GM18909 (cell line): ENCODE data around the gene FETUB.
A peak's percentile ranks its signal among the peaks of the same experiment; 100 is the strongest.

Experiments
- ATAC-seq: cut with Tn5 transposase; IDR thresholded peaks from one replicate; pipeline ENCODE4 v1.9.1; 2021; ENCODE audit warnings: mild to moderate bottlenecking; ENCODE audit not compliant: unreplicated experiment, poor library complexity

Gene FETUB

DNA sequence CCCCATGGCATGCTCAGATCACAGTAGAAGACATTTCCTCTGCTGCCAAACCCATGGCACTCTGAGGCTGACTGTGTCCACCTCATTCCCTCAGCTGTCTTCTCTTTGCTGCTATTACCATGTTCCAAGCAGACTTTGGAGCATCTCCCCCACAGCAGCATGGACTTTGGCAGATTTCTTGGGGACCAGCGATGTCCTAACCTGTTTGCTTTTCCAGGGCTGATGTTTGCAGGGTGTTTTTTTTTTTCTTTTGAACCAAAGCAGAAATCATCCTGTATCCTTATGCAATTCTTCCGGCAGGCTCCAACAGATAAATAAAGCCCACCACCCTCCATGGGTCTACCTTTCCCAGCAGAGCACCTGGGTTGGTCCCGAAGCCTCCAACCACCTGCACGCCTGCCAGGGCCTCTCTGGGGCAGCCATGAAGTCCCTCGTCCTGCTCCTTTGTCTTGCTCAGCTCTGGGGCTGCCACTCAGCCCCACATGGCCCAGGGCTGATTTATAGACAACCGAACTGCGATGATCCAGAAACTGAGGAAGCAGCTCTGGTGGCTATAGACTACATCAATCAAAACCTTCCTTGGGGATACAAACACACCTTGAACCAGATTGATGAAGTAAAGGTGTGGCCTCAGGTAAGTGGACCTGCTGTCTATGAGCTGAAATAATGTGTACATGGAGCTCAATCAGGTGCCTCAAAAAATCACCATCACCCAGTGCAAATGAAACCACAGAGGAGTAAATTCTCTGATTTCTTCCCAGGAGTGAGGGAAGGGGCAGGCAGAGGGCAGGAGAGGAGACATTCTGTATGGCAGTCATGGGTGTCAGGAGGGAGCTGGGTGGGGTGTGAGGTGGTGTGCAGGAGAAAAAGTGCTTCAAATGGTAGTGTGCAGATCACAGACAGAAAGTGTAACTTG, 27.2 kb upstream of the FETUB start, which contains the start of gene AHSG:
Gene AHSG, plus strand, starts transcription at position 340 of the 916 bp plus-strand sequence. Its CDS starts 82 bp downstream, at position 422.
- ATAC-seq: no peak

DNA sequence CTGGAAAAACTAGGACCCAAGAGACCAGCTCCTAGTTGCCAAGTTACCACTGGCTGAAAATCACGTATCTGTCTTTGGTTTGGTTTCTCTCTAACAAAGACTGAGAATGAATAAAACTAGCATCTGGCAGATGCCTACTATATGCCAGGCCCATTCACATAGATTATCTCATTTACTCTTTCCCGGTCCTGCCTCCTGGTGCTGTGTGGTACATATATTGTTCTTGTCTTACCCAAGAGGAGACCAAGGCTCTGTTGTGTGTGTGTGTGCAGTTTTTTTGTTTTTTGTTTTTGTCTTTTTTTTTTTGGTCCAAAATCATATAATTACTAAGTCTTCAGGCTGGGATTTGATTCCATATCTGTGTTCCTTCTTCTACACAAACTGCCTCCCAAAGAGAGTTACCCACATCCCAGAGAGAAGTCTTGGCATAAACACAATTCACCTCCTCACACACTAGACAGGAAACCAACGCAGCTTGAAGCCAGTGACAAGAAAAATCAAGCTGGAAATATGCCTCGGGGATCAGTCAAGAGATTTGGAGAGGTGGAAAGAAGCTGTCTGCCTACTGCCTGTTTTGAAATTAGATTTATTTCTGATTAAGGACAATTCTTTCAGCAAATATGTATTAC, 26.4 kb upstream of the FETUB start:
- ATAC-seq: no peak

DNA sequence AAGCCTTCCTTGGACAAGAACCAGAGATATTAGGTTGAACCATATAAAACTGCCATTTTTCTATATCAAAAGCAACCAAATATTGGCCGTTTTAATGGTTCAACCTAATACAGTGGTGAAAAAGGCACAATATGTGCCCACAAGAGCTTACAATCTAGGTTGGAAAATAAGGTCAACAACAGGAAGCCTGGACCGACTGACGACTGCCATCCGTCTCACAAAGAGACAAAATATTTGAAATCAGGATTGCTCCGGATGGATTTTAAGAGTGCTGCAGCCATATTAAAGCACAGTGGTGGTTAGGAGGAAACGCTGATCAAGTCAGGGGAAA, 26.0 kb upstream of the FETUB start:
- ATAC-seq: no peak

DNA sequence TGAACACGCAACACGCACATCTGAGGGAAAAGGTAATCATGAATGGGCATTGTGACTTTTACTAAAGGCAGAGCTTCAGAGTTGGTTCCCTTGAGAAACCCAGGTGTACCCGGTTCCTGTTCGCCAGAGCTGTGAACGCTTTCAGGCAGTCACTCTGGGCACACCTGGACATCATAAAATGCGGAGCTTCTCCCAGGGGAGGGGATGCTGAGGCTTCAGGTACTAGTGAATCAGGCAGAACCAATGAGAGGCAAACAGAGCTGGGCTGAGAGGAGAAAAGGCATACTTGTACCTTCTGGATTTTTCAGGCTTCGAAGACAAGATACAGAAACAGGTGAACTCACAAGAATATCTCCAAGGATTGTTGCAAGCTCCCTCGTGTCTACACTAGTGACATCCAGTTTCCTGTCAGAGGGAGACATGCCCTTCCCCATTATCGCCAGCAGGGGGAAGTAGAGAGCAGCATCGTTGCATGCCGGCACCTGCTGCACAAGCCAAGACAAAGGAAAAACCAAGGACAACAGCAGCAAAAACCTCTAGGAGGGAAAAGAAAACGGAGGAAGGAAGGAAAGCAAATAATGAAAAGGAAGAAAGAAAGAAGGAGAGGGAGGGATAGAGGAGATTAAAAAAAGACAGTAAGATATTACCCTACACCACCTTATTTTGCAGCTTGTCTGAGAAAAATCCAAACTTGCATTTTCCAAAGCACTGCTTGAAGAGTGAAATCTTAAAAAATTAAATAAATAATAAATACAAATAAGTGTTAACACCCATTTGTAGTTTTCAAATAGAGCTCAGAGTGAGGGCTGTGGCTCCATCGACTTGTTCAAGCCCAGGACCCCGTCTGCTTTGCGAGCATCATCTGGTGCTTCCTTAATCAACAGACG, 25.4 kb upstream of the FETUB start:
- peak; percentile 67 for ATAC-seq

DNA sequence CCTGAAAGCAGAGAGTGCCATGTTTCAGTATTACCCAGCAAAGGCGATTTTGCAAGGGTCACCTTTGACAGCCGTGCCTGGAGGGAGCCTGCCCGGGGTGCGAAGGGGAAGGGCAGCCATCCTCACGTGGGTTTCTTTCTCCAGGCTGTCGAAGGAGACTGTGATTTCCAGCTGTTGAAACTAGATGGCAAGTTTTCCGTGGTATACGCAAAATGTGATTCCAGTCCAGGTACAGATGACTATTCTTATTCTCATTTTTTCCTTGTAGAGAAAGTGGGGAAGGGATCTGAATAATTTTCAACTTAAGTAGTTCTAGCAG, 23.9 kb upstream of the FETUB start:
- ATAC-seq: no peak

DNA sequence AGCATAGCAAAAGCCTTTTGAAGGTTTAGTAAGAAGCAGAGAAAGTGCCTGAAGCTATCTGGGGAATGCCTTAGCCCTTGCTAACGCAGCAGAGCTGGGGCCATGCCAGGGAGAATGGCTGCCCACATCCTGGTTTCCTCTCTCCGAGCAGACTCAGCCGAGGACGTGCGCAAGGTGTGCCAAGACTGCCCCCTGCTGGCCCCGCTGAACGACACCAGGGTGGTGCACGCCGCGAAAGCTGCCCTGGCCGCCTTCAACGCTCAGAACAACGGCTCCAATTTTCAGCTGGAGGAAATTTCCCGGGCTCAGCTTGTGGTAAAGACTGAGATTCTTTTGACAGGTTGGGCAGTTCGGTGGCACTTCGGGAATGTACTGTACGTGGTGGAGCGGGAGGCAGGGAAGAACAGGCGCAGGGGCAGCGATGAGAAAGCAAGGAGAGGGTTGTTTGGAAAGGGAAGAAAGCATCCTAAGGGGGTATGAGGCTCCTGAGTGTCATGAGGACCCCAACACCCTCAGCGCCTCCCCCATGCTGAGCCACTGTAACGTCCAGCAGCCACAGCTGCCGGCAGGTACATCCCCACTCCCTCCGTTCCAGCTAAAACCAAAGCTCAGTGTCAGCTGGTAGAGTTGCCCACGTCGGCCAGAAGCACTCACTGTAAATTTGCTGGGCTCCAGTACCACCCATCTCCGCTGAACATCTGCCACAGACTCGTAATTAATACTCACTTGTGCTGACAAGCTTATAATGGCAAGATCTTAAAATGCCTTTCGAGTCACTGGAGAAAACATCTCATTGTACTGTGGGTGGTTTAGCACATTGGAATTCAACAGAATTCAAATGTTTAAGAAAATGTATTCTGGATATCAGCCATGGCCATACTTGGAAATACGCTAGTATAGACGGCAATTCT, 22.9 kb upstream of the FETUB start:
- ATAC-seq: peak; percentile 86

DNA sequence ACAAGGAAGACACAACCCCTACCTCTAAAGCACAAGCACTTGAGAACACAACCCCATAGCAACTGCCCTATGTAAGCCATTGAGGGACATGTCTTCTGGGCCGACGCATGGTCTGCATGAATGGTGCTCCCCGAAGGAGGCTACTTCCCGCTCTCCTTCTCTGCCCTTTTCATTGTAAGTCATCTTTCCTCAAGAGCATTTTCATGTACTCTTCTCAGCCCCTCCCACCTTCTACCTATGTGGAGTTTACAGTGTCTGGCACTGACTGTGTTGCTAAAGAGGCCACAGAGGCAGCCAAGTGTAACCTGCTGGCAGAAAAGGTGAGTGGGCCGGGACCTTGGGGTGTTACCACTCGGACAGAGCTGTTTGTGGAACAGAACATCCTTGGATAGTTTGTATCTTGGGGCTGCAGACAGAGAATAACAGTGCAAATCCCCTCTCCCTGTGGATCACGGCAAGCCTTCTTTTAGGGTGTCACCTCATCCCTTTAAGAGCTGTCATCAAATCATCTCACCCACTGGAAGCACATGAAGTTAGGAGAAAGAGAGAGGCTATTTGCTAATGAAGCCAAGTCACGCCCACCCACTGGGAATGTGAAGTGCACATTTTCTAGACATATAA, 21.8 kb upstream of the FETUB start:
- ATAC-seq: no peak

DNA sequence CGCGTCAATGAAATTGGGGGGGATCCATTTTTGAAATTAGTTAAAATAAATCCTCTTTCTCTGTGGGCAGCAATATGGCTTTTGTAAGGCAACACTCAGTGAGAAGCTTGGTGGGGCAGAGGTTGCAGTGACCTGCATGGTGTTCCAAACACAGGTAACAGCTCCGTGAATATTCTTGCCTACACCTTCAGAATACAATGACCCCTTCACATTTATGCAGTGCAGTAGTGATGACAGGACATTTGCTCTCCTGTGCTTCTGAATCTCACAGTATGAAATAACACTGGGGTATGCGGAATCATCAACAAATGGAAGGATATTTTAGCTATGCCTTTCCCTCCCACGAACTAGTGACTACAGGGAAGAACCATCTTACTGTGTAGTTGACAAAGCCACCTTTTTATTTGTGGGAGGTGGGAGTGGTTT, 20.4 kb upstream of the FETUB start:
- no peak for ATAC-seq

DNA sequence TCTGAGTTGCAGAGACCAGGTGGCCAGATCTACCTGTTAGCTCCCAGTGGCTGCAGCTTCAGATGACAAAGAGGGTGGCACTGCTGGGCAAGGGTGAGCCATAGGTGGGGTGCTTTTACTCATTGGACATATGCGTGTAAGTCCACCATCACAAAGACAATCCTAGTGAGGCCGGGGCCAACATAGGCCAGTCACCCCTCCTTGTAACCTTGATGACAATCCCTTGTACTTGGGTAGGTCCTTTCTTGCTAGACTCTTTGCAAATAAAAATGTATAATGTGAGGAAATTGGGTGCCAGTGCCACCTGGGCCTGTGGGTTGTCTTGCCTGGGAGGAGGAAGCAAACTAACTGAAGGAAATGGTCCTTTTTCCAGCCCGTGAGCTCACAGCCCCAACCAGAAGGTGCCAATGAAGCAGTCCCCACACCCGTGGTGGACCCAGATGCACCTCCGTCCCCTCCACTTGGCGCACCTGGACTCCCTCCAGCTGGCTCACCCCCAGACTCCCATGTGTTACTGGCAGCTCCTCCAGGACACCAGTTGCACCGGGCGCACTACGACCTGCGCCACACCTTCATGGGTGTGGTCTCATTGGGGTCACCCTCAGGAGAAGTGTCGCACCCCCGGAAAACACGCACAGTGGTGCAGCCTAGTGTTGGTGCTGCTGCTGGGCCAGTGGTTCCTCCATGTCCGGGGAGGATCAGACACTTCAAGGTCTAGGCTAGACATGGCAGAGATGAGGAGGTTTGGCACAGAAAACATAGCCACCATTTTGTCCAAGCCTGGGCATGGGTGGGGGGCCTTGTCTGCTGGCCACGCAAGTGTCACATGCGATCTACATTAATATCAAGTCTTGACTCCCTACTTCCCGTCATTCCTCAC, 19.7 kb upstream of the FETUB start:
- ATAC-seq: no peak

DNA sequence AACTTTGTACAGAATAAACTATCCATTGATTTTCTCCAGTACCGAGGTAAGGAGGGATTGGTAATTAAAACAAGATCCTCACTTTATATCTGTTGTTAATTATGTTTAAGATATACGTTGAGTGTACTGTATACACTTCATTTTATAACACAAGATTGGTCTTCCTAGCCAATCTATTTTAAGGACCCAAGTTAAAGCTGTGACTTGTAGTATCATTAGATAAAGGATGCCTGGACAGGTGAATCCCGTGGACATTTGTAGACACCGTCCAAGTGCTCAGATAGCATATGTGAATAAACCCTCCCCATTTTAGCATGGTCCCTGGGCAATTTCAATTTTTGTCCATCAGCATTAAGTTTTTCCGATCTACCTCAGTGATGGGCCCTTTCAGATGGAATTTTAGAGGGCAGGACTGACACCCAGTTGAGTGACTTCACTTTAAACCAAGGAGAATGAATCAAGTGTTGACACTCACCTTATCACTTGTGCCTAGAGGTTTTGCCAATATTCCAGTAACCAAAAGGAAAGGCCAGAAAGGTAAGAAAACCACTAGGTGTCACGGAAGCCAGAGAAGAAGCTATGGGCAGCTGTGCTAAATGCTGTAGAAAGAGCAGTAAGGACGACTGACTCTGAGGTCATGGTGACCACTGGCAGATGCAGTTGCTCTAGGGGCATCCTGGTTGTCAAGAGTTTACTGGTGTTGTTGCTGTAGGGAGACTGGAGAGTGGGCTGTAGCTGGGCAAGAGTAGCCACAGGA, 18.1 kb upstream of the FETUB start:
- ATAC-seq: no peak

DNA sequence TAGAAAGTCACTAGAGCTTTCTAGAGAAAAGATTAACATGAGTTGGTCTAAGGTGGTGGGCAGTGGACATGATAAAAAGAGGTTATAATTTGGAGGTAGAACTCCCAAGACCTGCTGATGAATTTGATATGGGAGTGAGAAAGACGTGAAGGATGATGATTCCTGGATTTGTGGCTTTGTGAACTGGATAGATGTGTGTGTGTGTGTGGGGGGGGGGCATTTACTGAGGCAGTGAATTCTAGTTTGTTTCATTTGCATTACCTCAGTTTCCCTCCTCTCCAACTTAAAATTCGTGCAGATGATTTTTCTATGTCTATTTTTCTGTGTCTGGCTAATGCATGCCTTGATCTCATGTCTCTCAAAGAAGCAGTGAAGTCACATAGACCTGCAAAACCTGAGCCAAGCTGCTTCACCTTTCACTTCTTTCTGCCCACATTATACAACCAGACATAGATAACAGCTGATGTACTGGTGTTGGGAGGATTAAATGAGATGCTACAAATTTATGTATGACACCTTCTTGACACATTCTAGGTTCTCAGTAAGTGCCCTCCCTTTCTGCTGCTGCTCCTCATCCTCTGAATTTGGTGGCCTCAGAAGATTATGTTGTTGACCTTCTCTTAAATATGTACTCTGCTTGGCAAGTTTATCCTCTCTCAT, 17.4 kb upstream of the FETUB start:
- ATAC-seq: no peak

DNA sequence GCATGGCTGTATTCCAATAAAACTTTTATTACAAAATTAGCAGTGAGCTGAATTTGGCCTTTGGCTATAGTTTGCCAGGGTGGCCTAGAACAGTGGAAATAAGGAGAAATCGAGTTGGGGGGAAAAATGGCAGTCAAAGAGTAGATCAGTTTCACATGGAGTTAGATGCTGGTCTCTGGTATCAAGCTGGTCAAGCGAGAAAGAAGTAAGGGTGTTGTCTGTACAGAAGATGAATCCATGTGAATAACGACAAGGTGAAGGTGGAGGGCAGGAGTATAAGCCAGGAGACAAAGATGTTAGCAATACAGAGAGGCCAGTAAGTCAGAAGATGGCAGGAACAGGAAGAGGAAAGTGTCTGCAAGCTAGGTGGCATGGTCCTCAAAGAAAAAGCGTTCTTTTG, 15.6 kb upstream of the FETUB start:
- no peak for ATAC-seq

DNA sequence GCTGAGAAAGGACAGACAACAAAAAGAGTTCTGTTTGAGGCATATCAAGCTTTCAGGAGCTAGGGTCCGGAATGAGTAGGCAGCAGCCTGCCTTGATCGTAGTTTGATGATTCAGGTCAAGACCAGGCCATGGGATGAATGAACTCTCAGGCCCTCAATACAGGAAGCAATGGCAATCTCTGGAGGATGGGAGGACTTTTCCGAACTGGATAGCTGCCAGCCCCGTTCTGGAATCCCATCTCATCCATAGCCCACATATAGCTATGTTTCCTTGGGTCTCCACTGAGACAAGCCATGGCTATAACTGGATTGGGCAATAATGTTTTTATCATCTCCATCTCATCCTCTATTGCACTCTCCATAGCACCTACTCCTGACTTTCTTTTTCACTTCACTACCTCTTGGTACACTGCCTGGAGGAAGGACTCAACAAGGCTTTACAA, 14.6 kb upstream of the FETUB start:
- no peak for ATAC-seq

DNA sequence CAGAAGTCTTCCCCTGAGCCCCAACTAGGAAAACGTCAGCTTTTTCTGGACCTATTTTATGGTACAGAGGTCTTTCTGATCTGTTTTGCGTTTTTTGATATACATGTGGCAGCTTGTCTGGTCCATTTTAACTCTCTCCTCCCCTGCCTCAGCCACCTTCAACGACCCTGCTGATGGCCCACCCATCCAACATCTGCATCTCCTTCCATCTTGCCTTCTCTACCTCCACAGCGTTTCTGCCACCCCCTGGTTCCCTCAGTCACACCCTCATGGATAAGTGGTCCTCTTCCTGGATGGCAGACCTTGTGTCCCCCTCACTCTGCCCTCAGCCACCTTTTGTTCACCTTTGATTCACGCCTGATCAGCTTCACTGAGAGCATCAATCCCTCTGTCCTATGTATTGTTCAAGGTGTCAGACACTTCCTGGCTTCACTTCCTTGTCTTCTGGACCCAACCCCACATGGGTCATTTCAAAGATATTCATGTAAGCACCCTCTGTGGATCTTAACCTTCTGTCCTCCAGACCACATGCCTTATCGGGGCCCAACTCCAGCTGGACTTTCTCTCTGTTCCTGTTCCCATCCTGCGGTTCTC, 13.8 kb upstream of the FETUB start:
- ATAC-seq: no peak

DNA sequence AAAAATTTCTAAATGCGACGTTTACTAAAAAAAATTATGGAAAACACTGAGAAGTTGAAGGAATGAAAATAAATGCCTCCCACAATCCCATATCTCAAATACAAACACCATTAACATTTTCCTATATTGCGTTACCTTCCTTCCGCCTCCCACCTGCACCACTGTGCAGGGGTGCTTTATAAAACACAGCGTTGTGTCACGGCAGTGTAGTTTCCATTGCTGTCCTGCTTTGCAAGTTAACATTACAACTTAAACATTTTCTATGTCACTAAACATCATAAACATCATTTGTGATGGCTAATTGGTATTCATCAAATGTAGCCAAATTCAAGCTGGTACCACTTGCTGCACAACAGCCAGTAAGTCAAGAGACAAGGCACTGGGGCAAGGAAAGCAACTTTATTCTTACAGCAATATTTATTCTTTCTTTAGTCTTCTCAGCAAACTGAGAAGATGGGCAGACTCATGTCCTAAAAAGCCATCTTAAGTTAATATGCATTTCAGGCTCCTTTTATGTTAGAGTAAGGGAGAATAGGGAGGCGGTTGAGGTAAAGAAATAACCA, 12.3 kb upstream of the FETUB start:
- no peak for ATAC-seq

DNA sequence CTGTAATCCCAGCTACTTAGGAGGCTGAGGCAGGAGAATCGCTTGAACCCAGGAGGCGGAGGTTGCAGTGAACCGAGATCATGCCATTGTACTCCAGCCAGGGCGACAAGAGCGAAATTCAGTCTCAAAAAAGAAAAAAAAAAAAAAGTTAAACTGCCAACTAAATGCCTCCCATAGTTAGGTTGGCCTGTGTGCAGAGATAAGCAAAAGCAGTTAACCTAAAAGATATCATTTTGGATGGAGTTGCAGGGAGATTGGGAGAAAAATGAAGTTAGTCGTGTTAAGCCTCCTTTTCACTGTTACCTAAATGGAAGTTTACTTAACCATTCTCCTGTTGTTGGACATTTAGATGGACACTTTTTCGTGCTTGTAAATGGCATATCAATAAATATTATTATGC, 11.4 kb upstream of the FETUB start:
- ATAC-seq: no peak
